ENCODE measurements around the gene GUCY2C.

GRCh38 chr12:14694145-14694714, 2.2 kb downstream of the GUCY2C start:
- TF ChIP-seq CTCF (IDR thresholded peaks at IDR 0.05) = no peak
- no peak for TF ChIP-seq POLR2A (IDR thresholded peaks at IDR 0.05)
- no peak for TF ChIP-seq POLR2AphosphoS5 (IDR thresholded peaks at IDR 0.05)
- no peak for TF ChIP-seq EP300 (IDR thresholded peaks at IDR 0.05; ENCODE audit: low read depth)
